Measurements from ENCODE around the gene YTHDF1.

The YTHDF1 gene

DNA sequence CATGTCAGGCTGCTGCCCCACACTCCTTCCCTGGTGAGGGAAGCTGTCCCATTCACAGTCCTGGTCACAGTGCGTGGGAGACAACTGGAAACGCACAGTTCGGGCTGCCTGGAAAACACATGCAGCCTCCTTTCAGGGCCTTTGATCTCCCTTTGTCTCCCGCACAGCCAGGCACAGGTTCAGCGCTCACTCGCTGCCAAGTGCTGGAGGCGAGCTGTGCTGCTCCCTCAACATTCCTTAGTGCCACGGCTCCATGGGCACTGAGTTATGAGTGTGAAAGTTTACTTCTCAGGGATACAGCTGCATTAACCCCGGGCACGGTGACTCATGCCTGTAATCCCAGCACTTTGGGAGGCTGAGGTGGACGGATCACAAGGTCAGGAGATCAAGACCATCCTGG, 9.1 kb downstream of the YTHDF1 start:
- DNase-seq (ENCODE audit: low read depth) = no peak

- no peak for DNase-seq (ENCODE audit: low read depth)
Measured at GRCh38 chr20:63205896-63206295, 10.0 kb downstream of the YTHDF1 start.

DNA sequence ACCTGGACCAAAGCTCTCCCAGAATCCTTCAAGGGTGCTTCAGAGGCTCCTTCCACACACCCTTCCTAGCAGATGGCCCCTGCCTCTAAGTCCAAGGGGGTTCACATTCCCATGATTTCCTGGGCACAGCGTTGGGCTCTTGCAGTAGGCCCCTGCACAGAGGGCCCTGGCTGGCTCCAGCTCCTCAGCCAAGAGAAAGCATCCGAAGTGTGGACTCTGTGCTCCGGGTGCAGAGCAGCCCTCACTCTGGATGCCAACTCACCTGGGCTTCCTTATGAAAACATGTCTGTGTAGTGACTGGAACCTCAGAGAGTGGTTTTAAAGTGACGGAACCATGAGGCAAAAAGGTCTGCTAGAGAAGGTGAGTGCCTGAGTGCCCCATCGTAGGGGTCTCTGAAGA, 11.6 kb downstream of the YTHDF1 start:
- no peak for DNase-seq (ENCODE audit: low read depth)

DNA sequence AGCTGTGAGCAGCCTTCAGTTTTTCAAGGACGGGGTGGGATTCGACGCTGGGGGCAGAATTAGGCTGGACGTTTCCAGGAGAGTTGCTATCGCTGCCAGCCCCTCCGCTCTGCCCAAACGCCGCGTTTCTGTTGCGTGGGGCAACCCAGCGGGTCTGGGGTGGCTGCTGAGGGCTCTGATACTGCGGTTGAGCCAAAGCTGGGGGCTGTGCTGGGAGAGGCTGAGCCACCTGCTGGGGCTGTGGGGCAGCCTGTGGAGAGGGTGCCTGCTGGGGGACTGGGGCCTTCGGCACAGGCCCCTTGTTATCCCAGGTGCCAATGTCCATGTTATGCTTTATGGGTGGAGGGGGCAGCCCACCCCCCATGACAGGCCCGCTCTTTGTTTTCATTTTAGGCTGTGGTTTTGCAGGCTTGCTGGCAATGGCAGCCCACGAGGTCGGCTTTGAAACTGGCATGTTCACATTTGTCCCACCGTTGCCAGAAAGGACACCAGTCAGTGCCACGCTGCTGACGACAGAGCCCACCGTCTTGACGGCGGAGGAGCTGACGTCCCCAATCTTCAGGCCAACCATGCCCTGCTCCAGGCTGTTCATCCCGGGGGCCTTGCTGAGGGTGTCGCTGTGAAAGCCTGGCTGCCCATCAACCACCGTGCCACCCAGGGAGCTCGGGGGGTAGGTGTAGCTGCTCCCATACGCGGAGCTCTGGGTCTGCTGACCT, 13.0 kb downstream of the YTHDF1 start:
- no peak for DNase-seq (ENCODE audit: low read depth)

GRCh38 chr20:63202021-63202420, 13.9 kb downstream of the YTHDF1 start:
- DNase-seq (ENCODE audit: low read depth) = no peak

DNA sequence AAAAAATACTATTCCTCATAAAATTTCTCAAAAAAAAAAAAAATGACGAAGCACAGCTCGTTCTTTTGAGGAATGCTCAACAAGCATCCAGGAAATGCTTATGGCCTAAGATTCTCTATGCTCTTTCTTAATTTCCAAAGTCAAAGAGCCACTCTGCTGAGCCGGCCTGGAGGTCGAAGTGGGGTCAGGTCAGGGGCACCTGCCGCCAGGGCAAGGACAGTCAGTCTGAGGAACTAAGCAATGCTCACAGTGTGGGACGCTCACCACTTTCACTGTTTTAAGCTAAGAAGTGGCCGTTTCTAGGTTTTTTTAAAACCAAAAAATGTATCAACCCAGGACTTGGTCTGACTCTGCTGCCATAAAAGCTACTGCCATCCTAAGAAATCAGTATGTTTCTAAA, 17.3 kb downstream of the YTHDF1 start:
- DNase-seq (ENCODE audit: low read depth) = no peak

DNA sequence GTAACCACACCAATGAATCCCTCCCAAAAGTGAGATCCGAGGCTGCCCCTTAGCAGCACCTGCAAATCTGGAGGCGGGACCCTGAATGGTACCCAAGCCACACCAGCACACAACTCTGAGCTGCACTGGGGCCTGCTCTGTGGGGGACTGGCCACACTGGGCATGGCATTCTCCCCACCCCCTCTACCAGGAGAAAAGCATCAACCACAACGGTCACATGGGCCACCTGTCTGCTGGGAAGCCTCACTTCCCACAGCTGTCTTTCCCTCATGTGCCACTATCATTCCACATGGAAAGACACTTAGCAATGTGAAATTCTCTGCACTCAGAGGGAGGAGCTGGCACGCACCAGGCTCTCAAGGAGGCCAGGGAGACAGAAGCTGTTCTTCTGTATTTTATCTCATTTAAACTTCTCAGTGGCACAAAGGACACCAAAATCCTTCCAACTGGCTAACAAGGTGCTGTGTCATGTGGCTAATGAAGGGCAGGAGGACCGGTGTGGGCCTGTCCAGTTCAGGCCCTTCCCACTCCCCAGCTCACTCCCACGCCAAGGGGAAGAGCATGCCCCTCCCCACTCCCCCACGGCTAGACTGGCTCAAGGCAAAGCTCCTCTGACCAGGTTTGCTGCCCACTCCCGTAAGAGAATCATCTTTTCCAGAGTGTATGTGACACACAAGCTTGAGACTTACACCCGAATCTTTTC, 19.0 kb downstream of the YTHDF1 start:
- DNase-seq (ENCODE audit: low read depth) = no peak

- no peak for DNase-seq (ENCODE audit: low read depth)
Measured at GRCh38 chr20:63194797-63195173, 21.1 kb downstream of the YTHDF1 start.

GRCh38 chr20:63194007-63194796, 21.7 kb downstream of the YTHDF1 start:
- no peak for DNase-seq (ENCODE audit: low read depth)

DNA sequence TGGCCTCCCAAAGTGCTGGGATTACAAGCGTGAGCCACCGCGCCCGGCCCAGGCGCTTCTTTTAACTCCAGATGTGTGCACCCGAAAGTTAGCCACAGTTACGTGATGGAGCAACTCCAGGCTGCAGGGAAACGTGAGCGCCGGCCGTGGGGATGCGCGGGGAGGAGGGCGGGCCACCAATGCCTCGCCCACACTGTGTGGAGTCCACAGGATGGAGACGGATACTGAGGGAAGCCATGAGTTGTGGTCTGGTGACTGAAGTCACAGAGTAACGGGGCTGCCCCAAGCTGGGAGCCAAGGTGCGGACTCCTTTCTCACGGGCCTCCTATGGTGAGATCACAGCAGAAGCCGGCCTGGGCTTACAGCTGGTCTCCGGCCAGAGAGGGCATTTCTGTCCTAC, 23.2 kb downstream of the YTHDF1 start:
- DNase-seq (ENCODE audit: low read depth) = no peak

DNA sequence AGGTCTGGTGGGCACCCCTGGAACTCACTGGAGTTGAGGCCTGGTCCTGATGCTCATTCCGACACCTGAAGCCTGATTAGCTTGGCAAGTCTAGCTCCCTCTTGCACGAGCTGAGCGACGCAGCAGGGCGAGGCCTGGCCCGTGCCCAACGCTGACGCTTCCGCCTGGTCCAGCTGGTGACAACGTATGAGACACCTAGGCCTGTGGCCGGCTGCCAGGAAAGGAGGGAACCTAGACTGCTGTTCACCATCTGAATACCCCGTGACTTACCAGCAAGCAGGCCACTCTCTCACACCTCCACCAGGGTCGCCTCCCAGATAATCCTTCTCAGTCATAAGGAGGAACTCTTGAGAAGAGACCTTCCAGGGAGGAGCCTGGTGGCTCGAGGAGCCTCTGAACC, 24.5 kb downstream of the YTHDF1 start:
- DNase-seq (ENCODE audit: low read depth) = no peak

- no peak for DNase-seq (ENCODE audit: low read depth)
Measured at GRCh38 chr20:63190828-63191227, 25.1 kb downstream of the YTHDF1 start.

- DNase-seq (ENCODE audit: low read depth) = no peak
Measured at GRCh38 chr20:63189846-63190559, 25.9 kb downstream of the YTHDF1 start.

GRCh38 chr20:63189322-63189642, 26.6 kb downstream of the YTHDF1 start:
- DNase-seq (ENCODE audit: low read depth) = no peak

- DNase-seq (ENCODE audit: low read depth) = no peak
Measured at GRCh38 chr20:63188641-63189321, 27.1 kb downstream of the YTHDF1 start.

GRCh38 chr20:63188159-63188442, 27.8 kb downstream of the YTHDF1 start:
- DNase-seq (ENCODE audit: low read depth) = no peak

DNA sequence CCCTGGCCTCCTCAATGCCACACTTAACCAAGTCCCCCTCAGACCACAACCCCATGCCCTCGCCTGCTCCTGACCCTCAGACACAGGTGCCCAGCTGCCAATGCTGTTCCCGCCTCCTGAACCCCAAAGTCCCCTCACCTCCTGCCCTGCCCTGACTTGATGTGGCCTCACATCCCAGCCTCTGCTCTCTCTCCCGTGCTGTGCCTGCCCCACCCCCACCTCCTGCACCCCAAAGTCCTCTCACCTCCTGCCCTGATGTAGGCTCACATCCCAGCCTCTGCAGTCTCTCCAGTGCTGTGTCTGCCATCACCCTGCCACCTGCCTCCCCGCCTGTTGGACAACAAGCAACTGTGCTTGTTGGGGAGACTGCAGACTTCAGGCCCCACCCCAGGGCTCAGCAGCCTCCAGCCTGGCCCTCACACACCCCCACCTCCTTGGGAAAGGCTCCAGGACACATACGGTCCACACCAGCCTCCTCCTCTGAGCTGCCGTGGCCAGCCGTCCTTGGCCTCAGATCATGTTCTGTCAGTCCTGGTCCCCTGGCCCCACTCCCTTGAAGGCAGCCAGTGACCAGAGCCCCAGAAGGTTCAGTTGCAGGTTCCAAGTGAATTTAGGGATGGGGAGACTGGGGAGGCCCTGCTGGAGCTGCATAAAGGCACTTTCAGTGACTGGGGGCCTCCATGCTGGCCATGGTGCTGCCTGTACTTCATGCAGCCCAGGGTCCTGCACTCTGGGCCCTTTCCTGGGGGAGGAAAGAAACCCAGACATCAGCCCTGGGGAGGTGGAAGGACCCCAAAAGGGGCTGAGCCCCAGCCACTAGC, 28.4 kb downstream of the YTHDF1 start:
- DNase-seq (ENCODE audit: low read depth) = no peak

GRCh38 chr20:63186528-63187316, 29.2 kb downstream of the YTHDF1 start:
- DNase-seq (ENCODE audit: low read depth) = no peak

DNA sequence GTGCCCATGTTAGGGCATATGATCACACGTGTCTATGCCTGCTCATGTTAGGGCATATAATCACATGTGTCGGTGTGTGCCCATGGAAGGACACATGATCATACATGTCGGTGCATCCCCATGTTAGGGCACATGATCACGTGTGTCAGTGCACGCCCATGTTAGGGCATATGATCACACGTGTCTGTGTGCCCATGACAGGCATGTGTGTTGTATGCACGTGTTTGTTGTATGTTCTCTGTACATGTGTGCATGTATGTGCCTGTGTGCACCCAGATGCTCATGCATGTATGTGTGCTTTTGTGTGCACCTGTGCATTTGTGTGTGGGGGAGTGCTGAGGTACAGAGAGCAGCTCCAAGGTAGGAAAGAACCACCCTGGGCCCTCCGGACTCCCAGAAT, 29.8 kb downstream of the YTHDF1 start:
- DNase-seq (ENCODE audit: low read depth) = no peak

GRCh38 chr20:63185215-63185796, 30.6 kb downstream of the YTHDF1 start:
- no peak for DNase-seq (ENCODE audit: low read depth)
